ENCODE data around the gene LTBP3.

LTBP3 gene

GRCh38 chr11:65558002-65558929, at the start of gene LTBP3:
LTBP3 (minus strand) TSS chr11:65558359; CDS start chr11:65557959, 400 bp downstream.
- no peak for DNase-seq

GRCh38 chr11:65606876-65607613, 48.9 kb upstream of the LTBP3 start:
- DNase-seq: peak; percentile 66

DNA sequence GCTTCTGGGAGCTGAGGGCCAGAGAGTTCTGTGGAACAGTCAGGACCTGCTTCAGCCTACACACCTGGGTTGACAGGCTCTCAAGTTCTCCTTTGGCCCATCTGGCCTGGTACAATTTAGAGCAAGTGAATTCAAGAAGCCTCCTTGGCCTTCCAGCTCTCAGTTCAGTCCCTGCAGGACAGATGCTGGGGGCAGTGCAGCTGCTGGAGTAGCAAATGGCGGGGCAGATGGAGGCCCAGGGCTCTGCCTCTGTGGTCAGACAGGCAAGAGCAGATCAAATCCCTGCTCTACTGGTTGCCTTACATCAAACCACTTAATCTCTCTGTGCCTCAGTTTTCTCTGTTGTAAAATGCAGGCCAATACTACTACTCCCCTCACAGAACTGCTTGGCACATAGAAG, 46.1 kb upstream of the LTBP3 start:
- DNase-seq: no peak

- no peak for DNase-seq
Measured at GRCh38 chr11:65599955-65600246, 41.7 kb upstream of the LTBP3 start.

GRCh38 chr11:65599216-65599954, 41.2 kb upstream of the LTBP3 start:
- no peak for DNase-seq

- DNase-seq: no peak
Measured at GRCh38 chr11:65598258-65598699, 40.1 kb upstream of the LTBP3 start.

DNA sequence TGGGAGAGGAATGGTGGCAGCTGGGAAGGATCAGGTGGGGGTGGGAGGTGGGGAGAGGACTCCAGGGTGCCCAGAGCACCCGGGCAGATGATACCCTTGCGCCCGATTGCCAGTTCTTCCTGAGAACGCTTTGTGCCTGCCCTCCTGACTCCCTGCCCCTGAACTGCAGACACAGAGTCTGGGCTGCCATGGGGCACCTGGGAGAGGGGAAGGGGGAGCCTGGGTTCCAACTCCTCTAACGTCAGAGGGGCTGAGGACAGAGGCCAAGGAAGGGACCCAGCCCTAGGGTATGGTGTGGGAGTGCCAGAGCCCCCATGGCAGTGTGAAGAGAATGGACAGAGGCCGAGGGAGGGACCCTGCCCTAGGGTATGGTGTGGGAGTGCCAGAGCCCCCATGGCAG, 38.4 kb upstream of the LTBP3 start:
- DNase-seq: no peak

- DNase-seq: no peak
Measured at GRCh38 chr11:65595543-65596281, 37.6 kb upstream of the LTBP3 start, which contains the start of gene KCNK7. KCNK7 (minus strand) TSS chr11:65595800; CDS start chr11:65595772, 28 bp downstream.

GRCh38 chr11:65595131-65595530, 37.0 kb upstream of the LTBP3 start:
- no peak for DNase-seq

- no peak for DNase-seq
Measured at GRCh38 chr11:65593518-65594414, 35.6 kb upstream of the LTBP3 start.

DNA sequence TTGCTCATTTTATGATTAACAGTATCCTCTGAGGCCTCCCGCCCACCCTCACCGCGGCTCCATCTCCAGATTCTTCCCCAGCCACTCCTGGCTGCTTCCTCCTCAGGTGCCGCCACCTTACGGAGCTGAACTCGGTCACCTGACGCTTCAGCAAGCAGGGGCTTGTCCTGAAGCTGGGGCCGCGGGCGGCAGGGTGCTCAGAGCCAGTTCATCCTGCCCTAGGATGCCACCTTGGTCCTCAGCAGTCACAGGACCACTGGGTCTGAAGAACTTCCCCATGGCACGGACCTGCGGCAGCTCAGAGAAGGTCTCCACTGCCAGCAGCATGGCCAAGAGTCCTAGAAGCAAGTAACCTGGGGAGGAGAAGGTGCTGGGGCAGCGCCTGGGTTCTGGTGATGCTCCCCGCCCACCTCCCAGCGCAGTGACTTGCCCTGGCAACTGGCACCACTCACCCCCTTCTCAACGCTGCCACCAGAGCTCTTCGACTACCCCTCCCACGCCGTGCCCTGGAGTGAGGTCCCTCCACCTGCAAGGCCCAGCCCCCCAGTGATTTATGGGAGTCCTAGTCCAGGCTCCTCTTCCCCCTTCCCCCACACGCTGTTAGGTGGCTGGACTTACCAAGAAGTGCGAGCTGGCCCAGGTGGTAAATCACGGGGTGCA, 34.8 kb upstream of the LTBP3 start:
- no peak for DNase-seq

- no peak for DNase-seq
Measured at GRCh38 chr11:65591939-65592857, 34.0 kb upstream of the LTBP3 start.

DNA sequence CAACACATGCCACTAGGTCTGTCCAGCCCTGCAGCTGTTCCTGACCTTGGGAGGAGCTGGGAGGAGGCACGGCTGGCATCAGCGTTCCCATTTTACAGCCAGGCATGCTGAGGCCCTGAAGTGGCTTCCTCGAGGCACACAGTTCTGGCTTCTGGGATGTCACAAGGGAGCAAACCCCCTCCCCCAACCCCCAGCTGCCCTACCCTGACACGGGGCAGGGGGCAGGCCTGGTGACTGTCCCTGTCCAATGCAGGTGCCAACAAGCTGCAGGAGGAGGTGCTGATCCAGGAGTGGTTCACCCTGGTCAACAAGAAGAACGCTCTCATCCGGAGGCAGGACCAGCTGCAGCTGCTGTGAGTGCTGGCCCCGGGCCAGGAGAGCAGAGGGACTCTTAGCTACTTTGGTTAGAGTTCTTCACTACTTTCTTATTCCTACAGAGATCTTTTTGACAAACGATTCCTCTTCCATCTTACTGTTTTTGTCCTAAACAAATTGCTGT, 32.1 kb upstream of the LTBP3 start:
- DNase-seq: peak; percentile 45

DNA sequence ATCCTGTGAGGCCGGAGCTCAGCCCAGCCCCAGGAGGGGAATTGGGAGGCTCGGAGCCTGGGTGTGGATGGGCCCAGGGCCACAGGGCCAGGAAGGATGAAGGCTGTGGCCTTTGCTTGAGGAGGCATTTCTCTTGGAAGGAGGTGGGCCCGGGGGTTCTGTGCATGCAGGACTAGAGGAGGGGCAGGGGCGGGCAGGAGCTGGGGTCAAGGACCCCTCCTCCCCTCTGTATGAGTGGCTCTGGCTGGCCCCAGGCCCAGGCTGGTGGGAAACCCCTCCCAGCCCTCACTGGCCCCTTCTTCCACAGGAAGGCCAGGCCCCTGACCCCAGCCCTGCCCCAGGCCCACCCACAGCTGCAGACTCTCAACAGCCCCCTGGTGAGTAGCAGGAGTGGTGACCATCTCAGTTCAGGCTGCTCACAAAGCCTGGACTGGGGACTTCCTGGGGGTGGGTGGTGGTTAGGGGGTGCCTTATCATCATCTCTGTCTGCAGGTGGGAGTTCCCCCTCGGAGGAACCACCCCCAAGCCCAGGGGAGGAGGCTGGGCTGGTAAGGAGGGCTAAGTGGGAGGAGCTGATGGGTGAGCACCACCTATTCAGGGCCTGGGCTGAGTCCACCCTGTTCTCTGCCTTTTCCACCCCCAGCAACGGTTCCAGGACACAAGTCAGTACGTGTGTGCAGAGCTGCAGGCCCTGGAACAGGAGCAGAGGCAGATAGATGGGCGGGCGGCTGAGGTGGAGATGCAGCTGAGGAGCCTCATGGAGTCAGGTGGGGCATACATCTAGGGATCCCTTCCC, 31.5 kb upstream of the LTBP3 start:
- no peak for DNase-seq

DNA sequence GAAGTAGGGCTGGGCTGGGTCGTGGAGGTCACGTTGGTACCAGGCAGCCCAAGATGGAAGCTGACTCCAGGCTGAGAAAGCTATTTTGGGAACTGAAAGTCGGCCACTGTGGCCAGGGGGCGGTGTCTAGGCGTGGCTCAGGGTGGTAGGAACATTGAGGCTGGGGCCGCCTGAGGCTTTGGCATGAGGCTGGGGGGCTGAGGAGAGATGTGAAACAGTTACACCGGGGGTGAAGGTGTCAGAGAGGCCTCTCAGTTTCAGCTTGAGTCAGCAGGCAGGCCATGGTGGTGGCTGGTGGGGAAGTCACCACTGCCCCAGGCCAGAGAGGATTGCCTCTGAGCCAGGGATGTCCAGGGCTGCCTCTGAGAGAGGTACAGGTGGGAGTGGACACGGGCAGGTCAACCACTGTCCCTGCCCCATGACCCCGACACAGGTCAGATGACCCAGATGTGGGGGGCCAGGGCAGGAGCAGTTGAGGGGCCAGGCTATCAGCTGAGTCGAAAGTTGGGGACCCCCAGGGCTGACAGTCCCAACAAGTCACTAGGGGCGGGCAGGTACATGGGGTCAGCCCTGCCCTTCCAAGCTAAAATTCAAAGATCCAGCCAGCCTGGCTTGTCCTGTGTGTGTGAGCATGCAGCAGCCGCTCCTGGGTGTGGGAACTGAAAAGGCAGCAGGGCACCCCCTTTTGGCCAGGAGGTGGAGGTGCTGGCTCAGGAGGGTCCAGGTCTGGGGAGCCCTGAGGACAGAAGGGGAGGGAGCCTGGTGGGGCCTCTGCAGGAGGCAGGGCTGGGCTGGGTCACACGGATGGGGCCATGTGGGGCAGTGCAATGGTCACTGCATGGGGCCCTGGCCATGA, 30.3 kb upstream of the LTBP3 start:
- DNase-seq: no peak

- DNase-seq: no peak
Measured at GRCh38 chr11:65586676-65587075, 28.5 kb upstream of the LTBP3 start.

DNA sequence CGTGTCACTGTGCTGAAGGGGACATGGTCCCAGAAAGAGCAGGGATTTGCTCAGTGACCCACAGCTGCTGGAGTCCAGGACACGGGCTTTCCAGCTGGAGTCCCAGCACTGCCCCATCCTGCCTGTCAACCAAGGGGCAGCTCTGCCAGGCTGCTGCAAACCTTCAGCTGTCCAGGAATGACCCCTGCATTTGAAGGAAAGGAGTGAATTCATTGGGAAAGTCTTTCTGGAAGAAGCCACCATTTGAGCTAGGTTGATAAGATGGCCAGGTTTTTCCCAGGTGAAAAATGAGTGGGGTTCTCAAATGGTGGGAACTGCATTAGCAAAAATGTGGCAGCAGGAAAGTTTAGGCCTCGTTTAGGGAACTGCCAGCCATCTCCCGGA, 28.1 kb upstream of the LTBP3 start:
- no peak for DNase-seq

Data from SHP77 treated with DMSO at 0.1 percent for 48 hours (cell line).